Endothelial cell (in vitro differentiated cells): ENCODE measurements around the gene TMEM184C. TPM values are rescaled to one million over a fixed set of nuclear protein-coding genes. Genes with fewer than 3 reads are reported as not detected.

Source experiments
- DNase-seq: peaks from one replicate; pipeline ENCODE4 v3.0.0; 2021; ENCODE audit warnings: low spot score
- H3K27ac Mint-ChIP-seq: one replicate; pipeline ENCODE4 v1.8.0; 2021; ENCODE audit warnings: mixed read lengths, inconsistent platforms; ENCODE audit not compliant: unreplicated experiment
- H3K27me3 Mint-ChIP-seq: one replicate; pipeline ENCODE4 v1.8.0; 2021; ENCODE audit warnings: mild to moderate bottlenecking, moderate library complexity, mixed read lengths, inconsistent platforms; ENCODE audit not compliant: unreplicated experiment
- H3K36me3 Mint-ChIP-seq: one replicate; pipeline ENCODE4 v1.8.0; 2021; ENCODE audit warnings: mild to moderate bottlenecking, low read depth, mixed read lengths, inconsistent platforms; ENCODE audit not compliant: unreplicated experiment
- H3K4me1 Mint-ChIP-seq: one replicate; pipeline ENCODE4 v1.8.0; 2021; ENCODE audit warnings: mild to moderate bottlenecking, mixed read lengths, inconsistent platforms; ENCODE audit not compliant: unreplicated experiment
- H3K4me3 Mint-ChIP-seq: one replicate; pipeline ENCODE4 v1.8.0; 2021; ENCODE audit warnings: mild to moderate bottlenecking, mixed read lengths, inconsistent platforms; ENCODE audit not compliant: unreplicated experiment
- H3K9me3 Mint-ChIP-seq: one replicate; pipeline ENCODE4 v1.8.0; 2021; ENCODE audit warnings: mixed read lengths, inconsistent platforms; ENCODE audit not compliant: unreplicated experiment
- total RNA-seq: library from RNA; stranded (reverse); fragmentation: NEBNext Ultra II Directional; extraction: Animal tissue kit (Norgen Biotek cat#: 25700); gene quantifications from one replicate; pipeline ENCODE4 v1.2.1, GENCODE V29; 2021; ENCODE audit not compliant: unreplicated experiment
- TF ChIP-seq, protein P1 (sequence below): fragments of 200-600 bp; sonication (generic); IDR thresholded peaks from one replicate; pipeline ENCODE4 v1.5.0; 2021; ENCODE audit warnings: antibody characterized with exemption; ENCODE audit not compliant: unreplicated experiment

The TMEM184C gene
- total RNA-seq, 1 donor from 2014 or later: 26.2 TPM

DNA sequence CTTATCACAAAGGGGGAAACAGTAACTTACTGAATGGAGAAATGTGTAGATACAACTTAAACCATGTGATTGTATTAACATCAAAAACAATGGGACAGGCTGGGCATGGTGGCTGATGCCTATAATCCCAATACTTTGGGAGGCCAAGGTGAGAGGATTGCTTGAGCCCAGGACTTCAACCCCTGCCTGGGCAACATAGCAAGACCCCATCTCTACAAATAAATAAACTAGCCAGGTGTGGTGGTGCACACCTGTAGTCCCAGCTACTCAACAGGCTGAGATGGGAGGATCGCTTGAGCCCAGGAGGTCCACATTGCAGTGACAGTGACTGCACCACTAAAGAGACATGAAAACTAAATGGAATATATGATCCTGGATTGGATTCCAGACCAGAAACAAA, 26.4 kb downstream of the TMEM184C start:
- no peaks in the 10 kb centered on the region for H3K27me3 Mint-ChIP-seq
- no peak overlapping the region for H3K4me3 Mint-ChIP-seq
- peaks cover 23% of the 10 kb centered on the region for H3K36me3 Mint-ChIP-seq
- DNase-seq: no peak
- H3K4me1 Mint-ChIP-seq: no peaks in the 10 kb centered on the region
- no peak overlapping the region for H3K27ac Mint-ChIP-seq
- no peaks in the 10 kb centered on the region for H3K9me3 Mint-ChIP-seq
- TF ChIP-seq, protein P1, sequence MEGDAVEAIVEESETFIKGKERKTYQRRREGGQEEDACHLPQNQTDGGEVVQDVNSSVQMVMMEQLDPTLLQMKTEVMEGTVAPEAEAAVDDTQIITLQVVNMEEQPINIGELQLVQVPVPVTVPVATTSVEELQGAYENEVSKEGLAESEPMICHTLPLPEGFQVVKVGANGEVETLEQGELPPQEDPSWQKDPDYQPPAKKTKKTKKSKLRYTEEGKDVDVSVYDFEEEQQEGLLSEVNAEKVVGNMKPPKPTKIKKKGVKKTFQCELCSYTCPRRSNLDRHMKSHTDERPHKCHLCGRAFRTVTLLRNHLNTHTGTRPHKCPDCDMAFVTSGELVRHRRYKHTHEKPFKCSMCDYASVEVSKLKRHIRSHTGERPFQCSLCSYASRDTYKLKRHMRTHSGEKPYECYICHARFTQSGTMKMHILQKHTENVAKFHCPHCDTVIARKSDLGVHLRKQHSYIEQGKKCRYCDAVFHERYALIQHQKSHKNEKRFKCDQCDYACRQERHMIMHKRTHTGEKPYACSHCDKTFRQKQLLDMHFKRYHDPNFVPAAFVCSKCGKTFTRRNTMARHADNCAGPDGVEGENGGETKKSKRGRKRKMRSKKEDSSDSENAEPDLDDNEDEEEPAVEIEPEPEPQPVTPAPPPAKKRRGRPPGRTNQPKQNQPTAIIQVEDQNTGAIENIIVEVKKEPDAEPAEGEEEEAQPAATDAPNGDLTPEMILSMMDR: no peak

DNA sequence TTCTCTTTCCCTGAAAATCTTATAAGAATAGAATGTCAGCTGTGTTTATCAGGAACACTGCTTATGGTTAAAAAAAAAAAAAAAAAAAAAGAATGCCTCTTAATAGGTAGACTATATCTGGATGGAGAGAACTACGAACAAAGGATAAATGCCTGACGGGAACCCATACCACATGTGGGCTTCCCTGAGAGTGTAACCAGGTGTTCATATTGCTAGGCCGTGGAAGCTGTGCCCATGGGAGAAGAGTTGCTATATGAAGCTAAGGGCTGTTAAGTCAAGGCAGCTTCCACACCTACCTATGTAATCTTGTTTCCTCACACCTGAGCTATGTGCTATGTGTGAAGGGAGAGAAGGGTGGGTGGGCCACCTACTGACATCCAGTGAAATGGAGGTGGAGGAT, 27.3 kb downstream of the TMEM184C start:
- no peaks in the 10 kb centered on the region for H3K27me3 Mint-ChIP-seq
- TF ChIP-seq, protein P1: no peak
- H3K4me1 Mint-ChIP-seq: no peaks in the 10 kb centered on the region
- H3K9me3 Mint-ChIP-seq: no peaks in the 10 kb centered on the region
- DNase-seq: no peak
- H3K36me3 Mint-ChIP-seq: peaks cover 29% of the 10 kb centered on the region
- no peak overlapping the region for H3K27ac Mint-ChIP-seq
- no peak overlapping the region for H3K4me3 Mint-ChIP-seq

DNA sequence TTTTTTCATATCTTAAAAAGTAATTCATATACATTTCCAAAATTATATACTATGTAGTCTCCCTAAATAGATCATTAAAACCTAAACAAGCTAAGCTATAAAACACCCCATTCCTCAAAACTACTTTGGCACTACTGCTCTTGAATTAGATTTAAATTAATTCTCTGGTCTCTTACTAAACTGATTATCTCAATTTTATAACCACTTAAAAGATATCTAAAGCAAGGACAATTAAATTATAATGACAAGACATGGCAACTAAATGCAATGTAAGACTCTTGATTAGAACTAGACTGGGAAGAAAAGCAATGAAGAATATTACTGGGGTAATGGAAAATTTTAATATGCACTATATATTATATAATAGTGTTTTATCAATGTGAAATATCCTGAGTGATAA, 27.9 kb downstream of the TMEM184C start:
- Mint-ChIP-seq H3K4me1 (no peaks in the 10 kb centered on the region), H3K27me3 (no peaks in the 10 kb centered on the region), H3K4me3 (no peak overlapping the region), H3K9me3 (no peaks in the 10 kb centered on the region), H3K27ac (no peak overlapping the region), H3K36me3 (peaks cover 25% of the 10 kb centered on the region)
- no peak for DNase-seq
- TF ChIP-seq, protein P1: no peak

DNA sequence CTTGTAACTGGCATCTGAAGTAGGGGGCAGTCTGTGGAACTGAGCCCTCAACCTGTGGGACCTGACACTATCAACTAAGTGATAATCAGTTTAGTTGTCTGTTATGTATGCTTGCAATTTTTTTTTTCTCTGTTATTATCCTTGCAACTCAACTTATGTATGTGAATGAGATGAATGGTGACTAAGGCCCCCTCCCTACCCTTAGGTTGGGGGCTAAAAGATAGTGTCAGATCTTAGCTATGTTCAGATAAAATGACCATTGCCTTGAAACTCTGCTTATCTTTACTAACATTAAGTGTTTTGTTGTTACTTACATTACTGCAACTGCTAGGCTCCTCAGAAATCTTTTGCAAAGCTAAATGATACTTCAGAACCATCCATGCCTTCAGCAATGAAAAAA, 31.5 kb downstream of the TMEM184C start:
- H3K4me3 Mint-ChIP-seq: no peak overlapping the region
- no peaks in the 10 kb centered on the region for H3K9me3 Mint-ChIP-seq
- H3K27ac Mint-ChIP-seq: no peak overlapping the region
- H3K4me1 Mint-ChIP-seq: no peaks in the 10 kb centered on the region
- peaks cover 23% of the 10 kb centered on the region for H3K36me3 Mint-ChIP-seq
- TF ChIP-seq, protein P1: no peak
- no peak for DNase-seq
- no peaks in the 10 kb centered on the region for H3K27me3 Mint-ChIP-seq

DNA sequence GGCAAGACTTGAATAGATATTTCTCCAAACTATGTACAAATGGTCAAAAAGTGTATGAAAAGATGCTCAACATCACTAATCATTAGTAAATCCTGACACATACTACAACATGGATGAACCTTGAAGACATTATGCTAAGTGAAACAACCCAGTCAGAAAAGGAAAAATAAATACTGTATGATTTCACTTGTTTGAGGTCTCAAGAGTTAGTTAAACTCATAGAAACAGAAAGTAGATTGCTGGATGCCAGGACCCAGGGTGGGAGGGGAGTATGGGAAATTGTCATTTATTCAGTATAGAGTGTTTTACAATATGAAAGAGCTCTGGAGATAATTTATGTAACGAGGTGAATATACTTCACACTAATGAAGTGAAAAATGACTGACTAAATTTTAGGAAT, 34.4 kb downstream of the TMEM184C start:
- no peaks in the 10 kb centered on the region for H3K9me3 Mint-ChIP-seq
- no peak overlapping the region for H3K27ac Mint-ChIP-seq

More for the DNA sequence above, 34.4 kb downstream of the TMEM184C start:
- no peak overlapping the region for H3K4me3 Mint-ChIP-seq
- H3K27me3 Mint-ChIP-seq: no peaks in the 10 kb centered on the region
- H3K36me3 Mint-ChIP-seq: peaks cover 23% of the 10 kb centered on the region
- no peak for DNase-seq
- TF ChIP-seq, protein P1: no peak
- no peaks in the 10 kb centered on the region for H3K4me1 Mint-ChIP-seq
